H1 (cell line): ENCODE data around the gene TMIGD3. TPM values are rescaled to one million over a fixed set of nuclear protein-coding genes. Genes with fewer than 3 reads are reported as not detected.

Experiments
- EZH2 ChIP-seq: fragments of 200-600 bp; sonication (generic); IDR thresholded peaks from 2 replicates; pipeline ENCODE4 v1.7.1; 2012; ENCODE audit warnings: low read depth, mild to moderate bottlenecking, moderate library complexity, low read length, inconsistent platforms; ENCODE audit not compliant: severe bottlenecking
- polyA plus RNA-seq, 7 experiments: library from polyadenylated mRNA; depleted of rRNA in 3 of 7; stranded (reverse) in 5 of 7; unstranded in 2 of 7; fragments of >200 nt in 5 of 7; fragments of 200-250 nt in 2 of 7; gene quantifications; 1 replicate in 5 of 7; 2 replicates in 1 of 7; 4 replicates in 1 of 7; pipeline versions ENCODE4 v1.2.1 to v1.2.3, GENCODE V29; 2011 to 2013; ENCODE audit warnings: missing spikeins in 2 of 7, mixed read lengths in 2 of 7
- total RNA-seq: library from RNA; stranded (reverse); fragmentation: NEBNext Ultra II Directional; extraction: Animal tissue kit (Norgen Biotek cat#: 25700); gene quantifications from 2 replicates; pipeline ENCODE4 v1.2.1, GENCODE V29; 2021
- TF ChIP-seq, protein P1 (sequence below): IDR thresholded peaks from 2 replicates; pipeline ENCODE4 v1.6.1; 2012; ENCODE audit warnings: inconsistent platforms

The TMIGD3 gene
- total and polyA plus RNA-seq, 2 of the 8 experiments (the other 6 are each of a cell fraction or from before 2014, with no cell fraction given) = not detected

- TF ChIP-seq, protein P1, sequence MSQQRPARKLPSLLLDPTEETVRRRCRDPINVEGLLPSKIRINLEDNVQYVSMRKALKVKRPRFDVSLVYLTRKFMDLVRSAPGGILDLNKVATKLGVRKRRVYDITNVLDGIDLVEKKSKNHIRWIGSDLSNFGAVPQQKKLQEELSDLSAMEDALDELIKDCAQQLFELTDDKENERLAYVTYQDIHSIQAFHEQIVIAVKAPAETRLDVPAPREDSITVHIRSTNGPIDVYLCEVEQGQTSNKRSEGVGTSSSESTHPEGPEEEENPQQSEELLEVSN = no peak
- TF ChIP-seq EZH2 = no peak
Measured at GRCh38 chr1:111491070-111491469, 12.4 kb downstream of the TMIGD3 start (continued).
